ENCODE data around the gene LTBP3.

The LTBP3 gene

DNA sequence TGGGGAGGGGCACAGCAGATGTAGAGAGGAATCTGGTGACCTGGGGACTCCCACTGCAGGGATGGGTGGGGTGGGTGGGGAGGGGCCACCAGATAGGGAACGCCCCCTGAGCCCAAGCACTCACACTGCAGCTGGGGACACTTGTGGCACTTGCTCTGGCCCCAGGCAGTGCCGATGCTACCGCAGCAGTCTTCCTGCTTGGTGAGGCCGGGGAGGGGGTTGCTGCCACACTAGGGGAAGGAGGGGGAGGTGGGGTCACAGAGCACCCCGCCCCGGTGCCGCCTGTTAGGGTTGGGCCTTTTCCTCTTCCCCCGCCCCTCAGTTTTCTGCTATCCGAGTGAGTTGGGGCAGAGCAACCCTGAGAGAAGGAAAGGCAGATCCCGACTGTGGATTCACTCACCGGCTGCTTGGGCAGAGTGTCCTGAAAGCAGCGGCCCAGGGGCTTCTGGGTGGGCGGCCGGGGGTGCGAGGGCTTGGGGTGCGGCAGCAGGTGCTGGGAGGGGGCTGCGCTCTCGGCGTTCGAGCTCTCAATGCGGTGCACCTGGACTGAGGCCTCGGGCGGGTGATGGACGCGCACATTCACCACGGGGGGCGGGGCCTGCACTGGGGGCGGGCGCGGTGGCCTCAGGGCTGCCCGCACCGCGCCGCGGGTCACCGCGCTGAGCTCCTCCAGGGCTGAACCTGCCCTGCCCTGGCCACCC, 4.7 kb downstream of the LTBP3 start:
- no peak for DNase-seq

DNA sequence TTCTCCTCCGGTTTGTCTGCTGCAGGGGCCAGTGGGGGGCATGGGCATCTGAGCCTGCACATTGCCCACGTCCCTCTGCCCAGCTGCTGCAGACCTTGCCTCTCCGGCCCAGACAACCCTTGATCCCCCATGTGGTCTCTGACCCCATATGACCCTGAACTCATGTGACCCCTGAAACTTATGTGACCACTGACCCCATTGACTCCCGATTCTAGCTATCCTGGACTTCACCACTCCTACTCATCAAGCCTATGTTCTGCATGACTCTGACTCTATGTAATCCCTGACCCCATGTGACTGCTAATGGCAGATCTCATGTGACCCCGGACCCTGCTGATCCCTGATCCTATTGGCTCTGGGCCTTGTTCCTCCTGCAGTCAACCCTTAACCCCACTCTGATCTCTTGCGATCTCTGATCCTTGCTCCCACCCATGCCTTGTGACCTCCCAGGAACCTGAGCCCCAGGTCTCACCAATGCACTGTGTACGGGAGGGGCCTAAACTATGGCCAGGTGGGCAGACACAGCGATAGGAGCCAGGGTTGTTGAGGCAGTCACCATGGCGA, 5.7 kb downstream of the LTBP3 start:
- no peak for DNase-seq

DNA sequence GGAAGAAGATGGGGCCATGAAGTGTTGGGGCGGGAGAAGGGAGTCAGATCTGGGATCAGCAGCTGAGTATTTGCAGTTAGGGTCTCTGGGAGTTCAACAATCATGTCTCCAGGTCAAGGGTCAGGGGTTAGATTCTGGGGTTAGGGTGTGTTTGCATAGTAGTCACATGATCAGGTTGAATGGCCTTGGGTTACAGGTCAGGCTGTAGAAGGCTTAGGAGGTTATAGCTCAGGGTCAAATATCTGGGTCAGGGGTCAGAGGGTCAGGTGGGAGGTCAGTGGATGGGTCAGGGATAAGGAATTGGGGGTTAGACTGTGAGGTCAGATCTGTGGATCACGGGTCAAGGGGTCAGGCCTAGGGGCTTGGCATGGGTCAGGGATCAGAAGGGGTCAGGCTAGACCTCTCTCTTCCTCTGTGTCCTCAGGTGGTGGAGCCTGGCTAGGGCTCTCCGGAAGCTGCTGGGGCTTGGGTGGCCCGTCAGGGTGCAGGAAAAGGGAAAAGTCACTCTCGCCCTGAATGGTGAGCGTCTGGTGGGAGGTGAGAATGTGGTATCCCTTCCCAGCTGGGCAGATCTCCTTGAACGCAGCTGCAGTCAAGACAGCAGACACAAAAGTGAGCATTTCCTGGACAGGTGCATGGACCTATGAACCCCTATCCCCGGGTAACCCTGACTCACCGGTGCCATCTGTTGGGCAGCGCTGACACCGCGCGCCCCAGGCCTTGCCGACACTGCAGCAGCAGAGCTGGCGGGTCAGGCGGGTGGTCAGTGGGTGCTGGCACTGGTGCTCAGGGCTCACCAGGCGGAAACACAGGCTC, 6.4 kb downstream of the LTBP3 start:
- peak; percentile 82 for DNase-seq

DNA sequence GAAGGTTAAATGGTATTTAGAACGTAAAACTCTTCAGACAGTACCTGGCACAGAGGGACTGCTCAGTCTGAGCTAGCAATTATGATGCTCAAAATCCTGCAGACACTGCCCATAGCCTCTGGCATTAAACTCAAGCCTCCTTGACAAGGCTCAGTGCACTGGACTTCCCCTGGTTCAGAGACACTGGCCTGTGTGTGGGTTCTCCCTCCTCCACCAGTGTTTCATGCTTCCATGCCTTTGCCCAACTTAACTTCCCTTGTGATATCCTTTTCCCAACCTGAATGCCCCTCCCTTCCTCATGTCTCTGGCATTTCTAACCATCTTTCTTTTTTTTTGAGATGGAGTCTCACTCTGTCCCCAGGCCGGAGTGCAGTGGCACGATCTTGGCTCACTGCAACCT, 9.1 kb downstream of the LTBP3 start:
- DNase-seq = no peak

DNA sequence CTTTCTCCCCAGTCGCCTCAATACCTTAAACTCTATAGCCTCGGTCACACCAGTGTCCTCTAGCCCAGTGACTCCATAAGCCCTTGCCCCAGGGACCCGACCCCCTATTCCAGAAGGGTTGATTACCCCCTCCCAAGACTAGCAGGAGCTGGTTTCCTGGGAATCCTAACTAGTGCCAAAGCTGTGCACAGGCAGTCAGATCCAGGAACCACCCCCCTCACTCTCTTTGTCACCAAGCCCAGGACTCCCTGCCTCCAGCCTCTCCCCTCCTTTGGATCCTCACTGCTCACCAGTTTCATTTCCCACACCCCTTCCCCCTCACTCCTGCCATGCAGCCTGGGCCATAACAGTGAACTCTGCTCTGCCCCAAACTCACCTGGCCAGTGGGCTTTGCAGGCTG, 9.8 kb downstream of the LTBP3 start:
- no peak for DNase-seq

DNA sequence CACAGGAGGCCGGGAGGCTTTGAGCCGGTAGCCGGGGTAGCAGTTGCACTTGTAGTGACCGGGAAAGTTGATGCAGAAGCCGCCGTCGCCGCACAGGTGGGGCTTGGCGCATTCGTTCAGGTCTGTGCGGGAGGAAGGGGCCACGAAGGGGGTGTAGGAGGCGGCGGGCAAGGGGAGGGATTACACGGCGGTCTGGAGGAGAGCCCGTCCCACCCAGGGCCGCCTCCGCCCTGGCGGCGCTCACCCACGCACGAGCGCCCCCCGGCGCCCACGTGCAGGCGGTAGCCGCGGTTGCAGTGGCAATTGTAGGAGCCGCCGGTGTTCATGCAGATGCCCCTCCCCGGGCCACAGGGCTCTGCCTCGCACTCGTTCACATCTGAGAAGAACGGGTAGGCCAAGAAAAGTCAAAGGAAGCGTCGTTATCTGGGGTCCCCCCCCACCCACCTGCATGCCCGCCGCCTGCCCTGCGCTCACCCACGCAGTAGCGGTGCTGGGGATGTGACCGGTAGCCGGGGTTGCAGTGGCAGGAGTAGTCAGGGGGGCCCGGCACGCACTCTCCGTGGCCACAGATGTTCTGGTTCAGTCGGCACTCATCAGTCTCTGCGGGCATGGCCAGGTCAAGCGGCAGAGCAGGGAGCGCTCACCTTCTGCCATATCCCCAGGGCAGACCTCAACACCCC, 10.6 kb downstream of the LTBP3 start:
- no peak for DNase-seq

DNA sequence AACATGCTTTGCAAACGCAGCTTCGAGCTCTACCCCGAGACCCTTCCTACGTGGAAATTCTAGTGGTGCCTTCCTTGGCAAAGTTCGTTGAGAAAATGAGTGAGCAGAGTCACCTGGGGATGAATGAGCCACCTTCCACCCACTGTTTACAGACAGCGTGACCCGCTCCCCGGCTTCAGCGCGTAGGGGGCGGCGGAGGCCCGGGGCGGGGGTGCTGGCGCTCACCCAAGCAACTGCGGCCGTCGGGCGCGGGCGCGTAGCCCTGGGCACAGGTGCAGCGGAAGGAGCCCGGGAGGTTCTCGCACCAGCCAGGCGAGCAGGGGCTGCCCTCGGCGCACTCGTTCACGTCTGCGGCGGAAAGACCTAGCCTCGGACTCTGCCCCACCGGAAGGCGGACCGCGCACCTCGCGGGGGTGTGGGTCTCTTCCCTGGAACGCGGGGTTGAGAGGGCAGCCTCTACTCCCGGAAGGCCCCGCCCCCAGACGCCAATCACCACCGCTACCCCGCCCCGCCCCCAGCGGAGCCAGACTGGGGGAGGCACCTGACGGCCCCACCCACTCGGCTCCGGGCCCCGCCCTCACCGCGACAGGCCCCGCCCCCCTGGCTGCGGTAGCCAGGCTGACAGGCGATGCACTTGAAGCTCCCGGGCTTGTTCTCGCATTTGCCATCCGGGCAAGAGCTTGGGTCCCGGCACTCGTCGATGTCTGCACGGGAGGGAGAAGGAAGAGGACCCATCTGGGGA, 11.8 kb downstream of the LTBP3 start:
- peak; percentile 90 for DNase-seq

DNA sequence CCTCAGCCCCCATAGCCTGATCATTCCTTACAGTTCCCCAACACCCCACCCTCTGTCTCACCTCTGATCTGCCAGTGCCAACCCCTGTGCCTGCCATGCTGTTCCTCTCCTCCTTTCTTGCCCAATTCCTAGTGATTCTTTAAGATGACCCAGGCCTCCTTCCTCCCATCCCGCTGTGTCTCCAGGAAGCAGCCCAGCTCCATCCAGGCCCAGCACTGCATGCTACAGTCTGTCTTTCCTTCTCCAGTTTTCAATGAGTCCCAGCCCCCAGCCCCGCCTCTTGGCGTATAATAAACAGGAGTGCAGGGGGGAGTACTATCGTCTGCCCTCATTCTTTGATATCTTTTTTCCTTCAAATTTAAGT, 12.3 kb downstream of the LTBP3 start:
- DNase-seq = no peak

DNA sequence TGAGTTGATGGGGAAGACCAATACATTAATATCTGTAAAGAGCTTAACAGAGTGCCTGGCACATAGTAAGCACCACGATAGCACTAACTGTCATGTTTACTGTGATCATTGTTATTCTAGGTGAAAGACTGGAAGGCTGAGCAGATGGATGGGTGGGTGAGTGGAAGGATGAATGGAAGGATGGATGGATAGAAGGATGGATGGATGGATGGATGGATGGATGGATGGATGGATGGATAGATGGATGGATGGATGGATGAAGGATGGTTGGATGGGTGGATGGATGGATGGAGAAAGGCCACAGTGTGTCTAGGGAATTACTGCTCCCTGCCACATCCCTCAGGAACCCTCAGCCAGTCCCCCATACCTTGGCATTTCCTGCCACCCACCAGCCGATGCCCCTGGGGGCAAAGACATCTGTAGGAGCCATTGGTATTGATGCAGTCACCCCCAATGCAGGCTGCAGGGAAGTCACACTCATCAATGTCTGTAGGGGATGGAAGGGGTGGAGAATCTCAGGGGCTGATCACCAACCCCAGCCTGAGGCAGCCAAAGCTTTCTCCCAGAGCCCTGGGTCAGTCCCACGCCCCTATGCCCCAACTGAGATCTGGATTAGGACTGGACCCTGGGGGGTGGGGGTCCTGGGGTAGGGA, 15.3 kb downstream of the LTBP3 start:
- DNase-seq = no peak

DNA sequence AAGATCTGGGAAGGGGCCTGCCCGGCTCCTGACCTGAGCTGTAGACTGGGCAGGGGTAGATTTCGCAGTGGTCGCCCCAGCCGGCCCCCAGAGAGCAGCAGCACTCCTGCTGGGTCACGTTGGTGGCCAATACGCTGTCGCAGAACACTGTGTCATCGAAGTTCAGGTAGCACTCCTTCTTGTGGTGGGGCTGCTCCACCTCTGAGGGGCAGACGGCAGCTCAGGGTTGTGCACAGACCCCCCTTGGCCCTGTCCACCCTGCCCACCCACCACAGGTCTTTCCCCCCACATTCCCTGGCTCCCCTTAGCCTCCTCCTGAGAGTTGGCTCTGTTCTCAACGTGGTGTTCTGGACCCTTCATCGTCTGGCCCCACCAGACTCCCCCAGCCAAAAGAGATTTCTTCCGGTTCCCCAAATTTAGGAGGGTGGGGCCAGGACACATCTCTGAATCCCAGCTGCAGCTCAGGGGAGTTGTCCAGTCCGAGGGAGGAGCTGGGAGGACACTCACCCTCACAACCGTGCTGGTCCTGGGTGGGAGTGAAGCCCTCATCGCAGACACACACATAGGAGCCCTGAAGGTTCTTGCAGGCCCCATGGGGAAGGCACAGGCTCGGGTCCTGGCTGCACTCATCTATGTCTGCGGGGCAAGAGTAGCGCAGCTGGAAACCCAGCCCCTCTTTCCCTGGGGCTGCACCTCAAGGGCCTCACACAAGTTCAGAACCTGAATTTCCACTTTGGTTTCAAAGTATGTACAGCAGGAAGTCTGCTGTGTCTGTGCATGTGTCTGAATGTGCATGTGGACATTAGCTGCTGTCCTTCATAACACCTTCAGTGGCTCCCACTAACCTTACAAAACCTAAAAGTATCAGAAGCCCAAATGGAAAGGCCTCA, 16.8 kb downstream of the LTBP3 start:
- DNase-seq = no peak

DNA sequence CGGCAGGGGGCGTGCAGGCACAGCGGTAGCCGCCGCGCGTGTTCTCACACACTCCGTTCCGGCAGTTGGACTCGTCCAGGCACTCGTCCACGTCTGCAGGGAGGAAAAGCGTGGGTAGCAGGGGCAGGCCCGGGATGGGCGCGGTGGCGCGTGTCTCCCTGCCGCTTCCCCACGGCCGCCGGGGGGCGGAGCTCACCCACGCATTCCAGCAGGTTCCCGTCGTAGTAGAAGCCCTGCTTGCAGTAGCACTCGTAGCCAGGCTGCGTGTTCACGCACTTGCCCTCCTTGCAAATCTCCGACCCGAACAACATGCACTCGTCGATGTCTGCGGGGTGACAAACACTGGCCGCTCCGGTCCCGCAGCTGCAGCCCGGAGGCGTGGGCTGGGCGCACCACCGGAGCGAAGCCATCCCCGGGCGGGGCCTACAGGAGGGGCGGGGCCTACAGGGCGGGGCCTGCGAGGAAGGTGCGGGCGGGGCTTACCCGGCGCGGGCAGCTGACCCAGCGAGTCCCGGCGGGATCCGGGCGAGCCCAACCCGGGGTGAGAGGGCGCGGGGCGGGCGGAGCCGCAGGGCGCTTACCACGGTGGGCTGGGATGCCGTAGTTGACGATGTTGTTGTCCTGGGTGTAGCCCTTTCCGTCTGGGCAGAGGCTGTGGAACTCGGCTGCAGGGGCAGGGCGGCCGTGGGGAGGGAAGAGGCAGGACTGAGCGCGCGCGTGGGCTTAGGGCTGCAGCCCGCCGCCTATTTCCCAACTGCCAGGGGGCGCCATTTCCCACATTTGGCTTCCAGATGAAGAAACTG, 17.7 kb downstream of the LTBP3 start:
- DNase-seq = peak; percentile 86

DNA sequence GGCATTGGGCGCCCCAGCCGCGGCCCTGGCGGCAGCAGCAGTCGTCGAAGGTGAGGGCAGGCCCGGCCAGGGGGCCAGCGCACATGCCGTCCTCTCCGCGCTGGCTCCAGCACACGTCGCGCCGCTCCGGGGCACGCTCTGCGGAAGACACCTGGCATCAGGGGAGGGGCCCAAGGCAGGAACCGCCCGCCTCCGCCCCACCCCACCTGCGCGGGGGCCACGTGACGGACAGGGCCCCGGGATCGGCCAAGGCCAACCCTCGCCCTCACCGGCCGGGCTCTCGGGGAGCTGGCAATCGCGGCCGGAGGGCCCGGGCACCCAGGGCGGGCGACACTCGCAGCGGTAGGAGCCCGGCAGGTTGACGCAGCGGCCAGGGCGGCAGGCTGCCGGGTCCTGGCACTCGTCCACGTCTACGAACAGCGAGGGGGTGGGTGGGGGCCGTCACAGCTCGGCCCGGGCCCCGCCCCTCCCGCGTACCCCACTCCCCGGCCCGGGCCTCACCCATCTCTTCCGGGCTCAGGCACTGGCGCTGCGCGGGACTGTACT, 18.3 kb downstream of the LTBP3 start:
- peak; percentile 72 for DNase-seq

DNA sequence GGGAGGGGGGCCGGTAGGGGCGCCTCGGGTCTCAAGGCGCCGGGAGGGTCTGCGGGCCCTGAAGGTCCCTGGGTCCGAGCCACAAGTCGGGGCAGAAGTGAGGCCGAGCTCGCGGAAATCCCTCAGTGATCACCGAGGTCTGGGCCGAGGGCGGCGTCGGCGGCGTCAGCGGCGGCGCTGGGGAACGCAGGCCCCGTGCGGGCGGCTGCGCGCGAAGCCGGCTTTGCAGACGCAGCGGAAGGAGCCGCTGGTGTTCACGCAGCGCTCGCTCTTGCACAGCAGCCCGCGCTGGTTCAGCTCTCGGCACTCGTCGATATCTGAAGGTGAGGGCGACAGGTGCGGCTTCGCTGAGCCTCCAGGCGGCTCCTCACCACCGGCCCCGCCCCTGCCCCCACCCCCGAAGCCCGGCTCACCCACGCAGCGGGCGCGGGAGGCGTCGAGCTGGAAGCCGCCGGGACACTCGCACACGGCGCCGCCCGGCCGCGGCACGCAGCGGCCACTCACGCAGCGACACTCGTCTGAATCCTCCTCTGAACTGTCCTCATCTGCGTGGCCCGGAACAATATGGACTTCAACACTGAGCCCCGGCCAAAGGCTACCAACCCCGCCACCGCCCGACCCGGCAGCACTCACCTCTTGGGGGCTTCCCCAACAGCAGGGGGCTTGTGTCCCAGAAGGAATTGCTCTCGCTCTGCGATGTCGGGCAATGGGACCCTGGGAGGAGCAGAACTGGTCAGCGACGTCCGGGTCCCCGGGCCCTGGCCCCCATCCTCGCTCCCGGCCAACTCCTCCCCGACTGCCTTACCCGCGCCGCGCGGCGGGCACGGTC, 19.0 kb downstream of the LTBP3 start:
- no peak for DNase-seq

DNA sequence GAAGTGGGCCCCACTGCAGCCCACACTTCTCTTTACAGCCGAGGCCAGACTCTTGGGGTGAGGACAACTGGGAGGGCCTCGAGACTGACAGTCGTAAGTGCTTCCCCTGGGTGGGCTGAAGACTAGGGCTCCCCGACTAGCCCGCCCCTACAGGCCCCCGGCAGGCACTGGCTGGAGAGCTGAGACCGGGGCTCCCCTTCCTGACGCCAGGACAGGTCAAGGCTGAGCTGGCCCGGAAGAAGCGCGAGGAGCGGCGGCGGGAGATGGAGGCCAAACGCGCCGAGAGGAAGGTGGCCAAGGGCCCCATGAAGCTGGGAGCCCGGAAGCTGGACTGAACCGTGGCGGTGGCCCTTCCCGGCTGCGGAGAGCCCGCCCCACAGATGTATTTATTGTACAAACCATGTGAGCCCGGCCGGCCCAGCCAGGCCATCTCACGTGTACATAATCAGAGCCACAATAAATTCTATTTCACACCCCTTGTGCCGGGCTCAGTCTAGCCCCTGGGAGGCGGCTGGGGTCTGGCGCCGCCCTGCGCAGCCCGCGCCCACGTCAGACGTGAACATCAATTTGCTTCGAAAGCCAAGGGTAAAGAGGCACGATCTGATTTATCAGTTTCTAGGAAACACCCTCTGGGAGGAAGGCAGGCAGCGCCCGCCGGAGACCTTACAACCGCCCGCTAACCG, 19.8 kb downstream of the LTBP3 start:
- no peak for DNase-seq

DNA sequence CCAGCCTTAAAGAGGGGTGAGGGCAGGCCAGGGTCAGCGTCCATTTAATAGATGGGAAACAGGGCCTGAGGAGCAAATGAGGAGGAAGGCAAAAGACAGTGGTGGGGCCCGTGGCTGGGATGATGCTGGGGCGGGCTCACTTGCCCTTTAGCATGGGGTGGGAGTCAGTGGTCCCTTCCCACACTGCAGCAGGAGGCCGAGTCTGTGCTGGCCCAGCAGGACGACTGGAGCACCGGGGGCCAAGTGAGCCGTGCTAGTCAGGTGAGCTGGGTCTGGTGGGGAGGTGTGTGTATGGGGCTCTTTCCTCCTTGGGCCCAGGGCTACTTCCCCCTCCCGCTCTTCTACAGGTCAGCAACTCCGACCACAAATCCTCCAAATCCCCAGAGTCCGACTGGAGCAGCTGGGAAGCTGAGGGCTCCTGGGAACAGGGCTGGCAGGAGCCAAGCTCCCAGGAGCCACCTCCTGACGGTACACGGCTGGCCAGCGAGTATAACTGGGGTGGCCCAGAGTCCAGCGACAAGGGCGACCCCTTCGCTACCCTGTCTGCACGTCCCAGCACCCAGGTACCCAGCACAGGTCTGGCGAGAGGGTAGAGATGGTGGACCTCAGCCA, 20.4 kb downstream of the LTBP3 start:
- DNase-seq = no peak

DNA sequence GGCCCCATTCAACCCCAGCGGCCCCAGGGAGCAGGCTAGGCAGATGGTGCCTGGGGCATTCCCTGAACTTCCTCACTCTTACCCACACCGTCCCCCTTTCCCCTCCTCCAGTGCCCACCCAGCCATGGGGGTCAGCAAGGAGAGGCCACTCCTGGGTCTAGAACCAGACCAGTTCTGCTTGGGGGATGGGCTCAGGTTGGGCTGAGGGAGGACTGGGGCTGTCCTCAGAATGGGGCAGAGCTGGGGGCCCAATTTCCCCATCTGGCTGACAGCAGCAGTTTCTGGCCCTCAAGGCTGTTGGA, 20.9 kb downstream of the LTBP3 start:
- DNase-seq = no peak

DNA sequence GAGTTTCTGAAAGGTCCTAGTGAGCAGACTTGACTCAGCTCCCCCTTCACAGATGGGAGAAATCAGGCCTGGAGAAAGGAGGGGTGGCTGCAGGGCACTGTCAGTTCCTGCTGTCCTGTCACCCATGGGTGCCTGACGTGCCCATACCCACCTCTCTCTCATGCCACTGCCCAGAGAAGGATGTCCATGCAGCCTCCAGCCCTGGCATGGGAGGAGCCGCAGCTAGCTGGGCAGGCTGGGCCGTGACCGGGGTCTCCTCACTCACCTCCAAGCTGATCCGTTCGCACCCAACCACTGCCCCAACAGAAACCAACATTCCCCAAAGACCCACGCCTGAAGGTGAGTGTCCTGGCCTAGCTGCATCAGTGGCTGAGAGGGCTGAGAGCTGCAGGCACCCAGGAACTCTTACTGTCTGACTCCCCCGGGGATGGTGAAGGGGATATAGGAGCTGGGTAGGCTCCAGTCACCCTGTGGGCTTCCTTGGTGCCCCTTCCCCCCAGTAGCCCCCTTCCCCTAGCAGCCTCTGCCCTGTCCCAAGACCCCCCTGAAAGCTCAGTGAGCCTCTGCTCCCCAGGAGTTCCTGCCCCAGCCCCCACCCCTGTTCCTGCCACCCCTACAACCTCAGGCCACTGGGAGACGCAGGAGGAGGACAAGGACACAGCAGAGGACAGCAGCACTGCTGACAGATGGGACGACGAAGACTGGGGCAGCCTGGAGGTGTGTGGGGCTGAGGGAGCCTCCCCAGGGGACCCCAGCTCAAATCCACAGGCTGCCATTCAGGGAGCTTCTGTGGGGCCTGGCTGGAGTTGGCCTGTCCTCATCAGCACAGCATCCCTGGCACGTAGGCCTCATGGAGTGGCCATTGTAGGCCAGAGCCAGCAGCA, 21.5 kb downstream of the LTBP3 start:
- DNase-seq = no peak
